HG03571 (cell line): ENCODE data around the gene PRR5L.

Source experiments
- ATAC-seq: cut with Tn5 transposase; IDR thresholded peaks from one replicate; pipeline ENCODE4 v1.9.1; 2021; ENCODE audit not compliant: unreplicated experiment

PRR5L gene

DNA sequence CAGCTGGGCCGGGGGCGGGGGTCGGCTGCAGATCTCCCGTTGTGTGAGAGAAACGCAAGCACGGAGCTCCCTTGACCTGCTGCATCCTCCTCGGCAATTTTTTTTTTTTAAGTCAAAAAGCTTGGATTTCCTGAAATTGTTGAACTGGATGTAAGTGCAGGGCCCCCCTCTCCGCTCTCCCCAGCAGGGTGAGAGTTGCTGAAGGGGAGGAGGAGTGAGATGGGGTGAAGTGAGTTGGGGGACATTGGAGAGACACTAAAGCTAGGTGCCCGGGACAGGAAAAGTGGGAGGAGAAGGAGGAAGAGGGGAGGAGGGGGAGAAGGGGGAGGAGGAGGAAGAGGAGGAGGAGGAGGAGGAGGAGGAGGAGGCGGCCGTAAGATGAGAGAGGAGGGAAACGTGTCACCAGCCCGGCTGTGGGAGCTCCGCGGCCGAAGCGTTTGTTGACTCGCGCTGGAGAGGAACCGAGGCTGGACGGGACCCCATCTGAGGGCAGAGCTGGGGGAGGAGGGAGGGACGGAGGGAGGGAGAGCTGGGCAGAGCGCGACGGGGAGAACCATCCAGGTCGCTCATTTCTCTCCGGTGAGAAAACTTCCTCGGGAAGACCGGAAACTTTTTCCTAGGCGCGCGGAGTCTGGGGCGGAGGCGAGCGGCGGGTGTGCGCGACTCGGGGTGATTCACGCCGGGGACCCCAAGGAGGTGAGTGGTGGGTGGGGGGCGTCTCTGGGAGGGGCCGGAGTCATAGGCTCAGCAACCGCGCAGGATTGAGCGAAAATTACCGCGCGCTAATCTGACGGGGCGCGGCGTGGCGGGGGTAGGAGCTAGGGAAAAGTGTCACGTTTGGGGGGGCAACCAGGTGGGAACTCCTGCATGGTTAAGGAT, 80.2 kb downstream of the PRR5L start:
- ATAC-seq: no peak

- peak; percentile 54 for ATAC-seq
Measured at GRCh38 chr11:36376888-36377758, 81.0 kb downstream of the PRR5L start.

DNA sequence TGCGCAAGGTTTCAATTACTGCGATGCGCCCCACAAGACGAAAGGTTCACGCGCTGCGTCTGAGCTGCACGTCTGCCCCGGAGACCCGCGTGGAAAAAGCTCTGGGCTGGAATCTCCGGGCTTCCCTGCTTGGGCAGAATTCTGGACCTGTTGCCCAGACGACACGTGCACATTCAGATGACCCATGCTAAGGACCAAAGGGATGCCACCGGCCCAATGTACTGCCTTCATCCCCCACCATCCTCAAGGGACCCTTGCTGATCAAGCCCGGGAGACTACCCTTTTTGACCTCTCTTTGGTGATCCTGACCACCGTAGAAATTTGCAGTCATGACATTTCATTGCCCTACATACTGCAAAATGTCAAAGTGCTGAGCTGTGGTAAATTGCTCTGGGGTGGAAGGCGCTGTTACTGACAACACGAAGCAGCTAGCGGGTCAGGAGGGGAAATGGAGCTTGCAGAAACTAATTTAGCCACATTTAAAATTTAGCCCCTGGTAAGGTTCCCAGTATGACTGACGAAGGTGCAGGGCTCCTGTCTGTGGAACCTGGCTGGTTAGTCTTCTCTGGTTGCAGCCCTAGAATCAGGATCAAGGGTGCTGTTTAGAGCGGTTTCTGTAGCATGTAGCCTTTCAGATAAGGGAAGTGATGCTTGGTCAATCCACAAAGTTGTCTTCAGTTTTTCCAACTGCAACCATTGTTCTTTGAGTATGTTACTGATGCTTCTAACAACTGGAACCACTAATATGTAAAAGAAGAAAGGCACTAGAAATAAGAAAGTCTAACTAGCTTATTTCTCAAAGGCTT, 81.9 kb downstream of the PRR5L start:
- ATAC-seq: no peak

GRCh38 chr11:36379653-36380052, 83.6 kb downstream of the PRR5L start:
- ATAC-seq: no peak

- ATAC-seq: no peak
Measured at GRCh38 chr11:36380296-36381014, 84.4 kb downstream of the PRR5L start.

- no peak for ATAC-seq
Measured at GRCh38 chr11:36381015-36381360, 84.9 kb downstream of the PRR5L start.

DNA sequence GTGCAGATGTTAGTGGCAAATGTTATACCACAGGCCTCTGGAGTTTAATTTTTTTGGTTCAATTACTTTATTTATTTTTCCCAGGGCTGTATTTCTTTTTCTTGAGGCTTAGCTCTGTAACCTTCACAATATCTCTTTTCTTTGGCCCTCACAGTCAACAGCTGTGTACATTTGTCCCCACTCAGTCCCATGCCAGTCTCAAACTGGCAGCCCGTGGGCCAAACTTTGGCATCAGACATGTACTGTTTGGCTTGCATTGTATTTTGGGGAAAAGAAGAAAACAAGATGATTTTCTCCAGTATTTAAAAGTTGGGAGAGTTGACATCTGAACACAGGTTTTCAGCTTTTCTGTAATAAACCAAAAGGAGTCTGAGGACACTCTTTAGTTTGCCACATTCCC, 87.1 kb downstream of the PRR5L start:
- no peak for ATAC-seq

- ATAC-seq: no peak
Measured at GRCh38 chr11:36385121-36385970, 89.3 kb downstream of the PRR5L start.

DNA sequence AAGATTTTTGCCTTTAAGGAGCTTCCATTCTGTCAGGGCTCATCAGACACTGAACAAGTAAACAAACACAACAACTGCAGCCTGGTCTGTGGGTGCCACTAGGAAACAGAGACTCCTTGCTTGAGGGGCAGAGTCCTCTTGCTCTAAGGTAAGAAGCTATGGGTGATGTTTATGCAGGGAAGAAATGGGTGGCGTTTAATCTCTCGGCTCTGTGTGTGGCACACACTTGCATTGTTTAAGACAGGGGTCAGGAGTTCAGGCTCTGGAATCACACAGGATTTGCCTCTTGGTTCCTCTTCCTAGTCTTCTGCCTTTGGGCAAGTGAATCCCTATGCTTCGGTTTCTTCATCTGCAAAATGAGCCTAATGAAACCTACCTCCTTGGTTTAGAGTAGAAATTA, 90.3 kb downstream of the PRR5L start:
- no peak for ATAC-seq

- ATAC-seq: no peak
Measured at GRCh38 chr11:36388071-36388470, 92.0 kb downstream of the PRR5L start.

DNA sequence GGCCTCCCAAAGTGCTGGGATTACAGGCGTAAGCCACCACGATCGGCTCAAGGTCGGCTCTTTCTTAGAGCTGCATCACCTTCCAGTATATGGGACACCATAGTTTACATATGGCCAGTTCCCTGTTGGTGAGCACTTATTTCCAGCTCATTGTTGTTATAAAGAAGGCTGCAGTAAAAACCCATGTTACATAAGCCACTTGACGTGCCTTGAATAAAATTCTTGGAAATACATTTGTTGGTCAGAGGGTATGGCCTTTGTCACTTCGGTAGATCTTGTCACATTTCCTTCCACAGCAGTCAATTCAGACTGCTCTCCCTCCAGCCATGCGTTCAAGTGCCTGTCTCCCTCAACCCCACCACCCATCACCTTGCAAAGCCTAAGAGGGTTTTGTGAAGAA, 92.9 kb downstream of the PRR5L start:
- ATAC-seq: no peak

DNA sequence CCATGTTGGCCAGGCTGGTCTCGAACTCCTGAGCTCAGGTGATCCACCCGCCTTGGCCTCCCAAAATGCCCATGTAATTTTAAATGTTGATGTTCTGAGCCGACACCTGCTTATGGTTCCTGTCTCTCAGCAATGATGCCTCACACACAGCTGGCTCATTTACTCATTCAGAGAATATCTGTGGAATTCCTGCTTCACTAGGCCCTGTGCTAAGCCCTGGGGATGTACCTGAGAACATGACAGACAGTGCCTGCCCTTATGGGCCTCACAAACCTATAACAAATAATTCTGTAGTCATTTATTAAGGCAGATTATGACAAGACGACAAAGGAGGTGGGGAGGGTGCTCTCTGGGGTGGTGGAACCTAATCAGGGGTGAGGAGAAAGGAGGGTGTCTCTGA, 93.7 kb downstream of the PRR5L start:
- no peak for ATAC-seq

GRCh38 chr11:36390963-36391471, 94.9 kb downstream of the PRR5L start:
- no peak for ATAC-seq

DNA sequence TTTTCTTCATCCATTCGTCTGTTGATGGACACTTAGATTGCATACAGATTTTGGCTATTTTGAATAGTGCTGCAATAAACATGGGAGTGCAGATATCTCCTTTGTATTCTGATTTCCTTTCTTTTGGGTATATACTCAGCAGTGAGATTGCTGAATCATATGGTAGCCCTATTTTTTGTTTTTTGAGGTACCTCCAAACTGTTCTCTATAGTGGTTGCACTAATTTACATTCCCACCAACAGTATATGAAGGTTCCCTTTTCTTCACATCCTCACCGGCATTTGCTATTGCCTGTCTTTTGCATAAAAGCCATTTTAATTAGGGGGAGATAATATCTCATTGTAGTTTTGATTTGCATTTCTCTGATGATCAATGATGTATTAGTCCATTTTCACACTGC, 96.1 kb downstream of the PRR5L start:
- no peak for ATAC-seq

GRCh38 chr11:36394056-36394455, 98.0 kb downstream of the PRR5L start:
- no peak for ATAC-seq

- ATAC-seq: no peak
Measured at GRCh38 chr11:36394926-36395325, 98.8 kb downstream of the PRR5L start.

DNA sequence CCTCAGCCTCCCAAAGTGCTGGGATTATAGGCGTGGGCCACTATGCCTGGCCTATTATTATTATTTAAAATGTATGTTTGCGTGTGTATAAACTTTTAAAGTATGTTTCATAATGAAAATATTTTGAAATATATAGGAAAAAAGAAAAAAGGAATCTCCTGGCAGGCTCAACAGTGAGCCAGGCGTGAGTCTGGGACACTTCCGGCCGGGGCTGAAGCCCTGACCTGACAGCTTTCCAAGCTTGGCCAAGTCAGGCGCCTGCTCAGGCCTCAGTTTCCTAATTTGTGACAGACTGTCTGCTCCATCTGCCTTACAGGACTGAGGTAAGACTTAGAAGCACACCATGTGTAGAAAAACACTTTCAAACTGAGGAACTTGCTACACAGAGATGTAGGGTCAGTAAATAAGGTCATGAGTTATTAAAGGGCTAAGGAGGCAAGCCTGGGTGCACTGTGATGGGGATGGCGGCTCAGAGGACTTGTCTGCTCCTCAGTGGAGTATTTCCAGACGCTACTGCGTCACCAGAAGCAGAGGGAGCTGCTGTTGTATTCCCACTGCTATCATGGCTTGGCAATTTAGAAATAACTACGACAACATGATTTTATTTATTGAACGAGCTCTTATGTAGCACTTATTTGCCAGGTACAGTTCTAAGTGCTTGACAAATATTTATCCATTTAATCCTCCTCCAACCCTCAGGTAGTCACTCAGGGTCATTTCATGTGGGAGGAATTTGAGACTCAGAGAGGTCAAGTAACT, 100.1 kb downstream of the PRR5L start:
- ATAC-seq: no peak

DNA sequence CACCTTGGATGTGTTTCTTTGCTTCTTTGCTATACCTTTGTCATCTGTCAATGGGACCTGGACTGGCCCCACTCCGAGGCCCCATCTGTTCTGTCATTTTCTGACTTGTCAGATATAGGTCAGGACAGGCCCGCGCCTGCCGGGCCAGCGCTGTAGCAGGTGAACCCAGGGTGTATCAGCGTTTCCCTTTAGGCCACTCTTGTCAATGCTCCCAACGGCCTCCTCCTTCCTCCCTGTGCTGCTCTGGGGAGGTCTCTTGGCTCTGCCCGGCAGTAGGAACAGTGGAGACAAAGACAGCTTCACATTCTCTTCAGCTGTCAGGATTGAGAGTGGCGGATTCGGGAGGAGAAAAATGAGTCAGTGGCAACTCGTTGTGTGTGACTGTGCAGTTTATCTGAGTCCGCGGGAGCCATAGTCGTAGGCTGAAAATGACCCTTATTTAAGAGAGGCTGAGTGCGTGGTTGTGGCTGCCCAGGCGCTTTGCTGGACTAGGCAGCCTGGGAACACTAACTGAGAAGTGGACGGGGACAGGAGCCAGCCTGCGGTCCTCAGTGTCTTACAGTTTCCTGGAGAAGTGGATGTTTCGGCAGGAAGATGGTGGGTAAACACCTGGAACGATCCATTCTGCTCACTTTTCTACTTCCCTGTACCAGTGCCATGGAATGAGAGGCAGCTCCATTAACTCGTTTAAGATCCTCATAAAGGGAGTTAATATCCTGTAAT, 102.3 kb downstream of the PRR5L start:
- ATAC-seq: no peak
